ENCODE data around the gene DDX27.

Gene DDX27

DNA sequence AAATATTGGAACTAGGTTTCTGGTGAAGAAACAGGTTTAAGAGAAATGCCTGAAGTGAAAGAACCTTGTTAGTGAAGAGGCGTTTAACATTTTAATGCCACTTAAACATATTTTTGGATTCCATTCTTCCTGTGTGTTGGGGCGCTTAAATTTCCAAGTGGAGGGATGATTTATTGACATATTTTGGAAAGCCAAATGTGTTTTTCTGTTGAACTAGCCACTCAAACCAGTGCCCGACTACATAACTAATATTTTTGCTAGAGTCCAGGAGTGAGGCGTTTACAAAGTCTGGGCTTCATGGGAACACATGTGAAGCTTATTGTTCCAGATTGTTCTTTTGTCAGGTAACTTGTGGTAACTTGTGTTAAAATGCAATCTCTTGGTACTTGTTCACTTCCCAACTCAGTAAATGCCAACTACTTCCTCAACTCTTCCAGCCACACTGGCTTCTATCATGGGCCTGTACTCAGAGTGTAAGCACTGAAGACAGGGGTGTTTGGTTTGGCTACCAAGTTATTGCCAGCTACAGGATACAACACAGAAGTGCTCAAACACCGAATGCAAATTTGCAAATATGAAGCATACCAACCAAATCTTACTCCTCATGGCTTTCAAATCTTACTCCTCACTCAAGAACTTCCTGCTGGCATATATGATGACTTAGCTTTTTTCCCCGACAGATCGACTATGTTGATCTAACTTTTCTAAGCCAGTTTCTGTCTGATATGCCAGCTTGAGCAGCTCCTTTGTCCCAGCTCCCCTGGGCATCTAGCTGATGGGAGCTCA, 60.7 kb downstream of the DDX27 start:
- no peak for DNase-seq

DNA sequence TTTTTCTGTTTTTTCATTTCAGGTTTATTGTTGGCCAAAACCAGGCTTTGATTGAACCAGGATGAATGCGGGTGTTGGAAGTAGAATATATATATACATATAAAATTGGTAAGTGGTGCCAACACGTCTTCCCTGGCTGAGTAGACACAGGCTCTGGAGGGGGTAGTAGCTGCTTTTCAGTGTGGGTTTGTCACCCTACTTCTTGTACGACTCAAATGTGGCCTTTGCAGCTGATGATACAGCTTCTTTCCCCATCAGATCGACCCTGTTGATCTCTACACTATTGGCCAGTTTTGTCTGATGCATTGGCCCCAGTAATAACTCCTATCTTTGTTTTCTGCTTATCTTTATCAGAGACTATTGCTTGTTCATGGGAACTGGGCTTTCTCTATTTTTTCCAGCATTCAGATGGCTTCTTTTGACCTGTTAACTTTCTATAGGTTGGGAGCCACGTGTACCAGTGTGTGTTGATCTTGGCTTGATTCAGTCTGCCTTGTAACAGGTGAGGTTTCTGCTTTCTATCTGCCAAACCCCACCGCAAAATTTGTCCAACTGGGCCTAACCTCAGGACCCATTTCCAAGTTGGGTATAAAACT, 61.3 kb downstream of the DDX27 start:
- DNase-seq = no peak

DNA sequence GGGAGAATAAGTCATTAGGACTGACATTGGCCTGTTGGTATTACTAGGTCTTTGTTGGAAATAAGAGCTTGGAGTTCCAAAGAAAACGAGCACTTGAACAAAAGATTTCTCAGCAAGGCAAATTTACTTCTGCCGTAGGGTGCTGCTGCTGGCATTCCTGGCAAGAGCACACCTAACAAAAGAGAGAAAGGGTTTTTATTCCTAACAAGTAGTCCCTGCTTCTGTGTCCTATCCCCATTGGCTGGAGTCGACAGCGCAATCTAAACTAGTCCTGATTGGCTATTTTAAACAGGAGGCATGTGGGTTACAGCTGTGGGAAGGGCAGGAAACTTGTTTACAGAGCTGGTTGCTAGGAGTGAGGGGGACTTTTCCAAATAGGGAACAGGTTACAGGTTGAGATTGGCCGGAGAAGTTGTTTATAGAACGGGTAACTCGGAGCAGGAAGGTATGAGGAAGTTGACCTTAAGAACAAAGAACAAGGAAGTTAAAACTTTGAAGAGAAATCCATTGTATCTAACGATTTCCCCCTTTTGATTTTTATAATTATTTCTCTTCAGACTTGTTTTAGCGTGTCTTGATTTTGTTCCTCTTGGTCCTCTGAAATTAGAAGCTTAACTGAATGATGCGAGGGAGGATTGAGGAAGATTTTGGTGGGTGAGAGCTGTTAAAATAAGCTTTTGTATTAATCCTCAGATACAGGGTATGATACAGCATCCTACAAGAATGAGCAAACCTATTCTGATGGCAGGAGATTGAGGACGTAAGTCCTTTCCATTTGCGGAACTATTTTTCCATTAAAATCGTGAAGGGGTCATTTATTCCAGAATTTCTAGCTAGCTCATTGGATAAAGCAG, 62.1 kb downstream of the DDX27 start:
- DNase-seq = no peak

DNA sequence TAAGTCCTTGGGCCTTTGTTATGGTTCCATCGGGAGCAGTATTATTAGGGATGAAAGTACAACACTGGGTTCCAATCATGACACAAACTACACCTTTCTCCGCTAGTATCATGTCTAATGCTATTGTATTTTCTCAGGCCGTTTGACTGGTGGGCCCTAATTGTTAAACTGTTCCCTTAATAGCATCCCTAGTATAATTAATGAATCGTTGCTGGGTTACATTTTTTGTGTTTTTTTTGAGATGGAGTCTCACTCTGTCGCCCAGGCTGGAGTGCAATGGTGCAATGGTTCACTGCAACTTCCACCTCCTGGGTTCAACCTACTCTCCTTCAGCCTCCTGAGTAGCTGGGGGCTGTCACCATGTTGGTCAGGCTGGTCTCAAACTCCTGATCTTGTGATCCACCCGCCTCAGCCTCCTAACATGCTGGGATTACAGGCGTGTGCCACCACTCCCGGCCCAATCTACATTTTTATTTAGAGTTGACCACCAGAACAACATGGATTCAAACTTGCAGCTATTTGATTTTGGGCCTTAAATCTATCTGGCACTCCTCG, 62.8 kb downstream of the DDX27 start:
- no peak for DNase-seq

DNA sequence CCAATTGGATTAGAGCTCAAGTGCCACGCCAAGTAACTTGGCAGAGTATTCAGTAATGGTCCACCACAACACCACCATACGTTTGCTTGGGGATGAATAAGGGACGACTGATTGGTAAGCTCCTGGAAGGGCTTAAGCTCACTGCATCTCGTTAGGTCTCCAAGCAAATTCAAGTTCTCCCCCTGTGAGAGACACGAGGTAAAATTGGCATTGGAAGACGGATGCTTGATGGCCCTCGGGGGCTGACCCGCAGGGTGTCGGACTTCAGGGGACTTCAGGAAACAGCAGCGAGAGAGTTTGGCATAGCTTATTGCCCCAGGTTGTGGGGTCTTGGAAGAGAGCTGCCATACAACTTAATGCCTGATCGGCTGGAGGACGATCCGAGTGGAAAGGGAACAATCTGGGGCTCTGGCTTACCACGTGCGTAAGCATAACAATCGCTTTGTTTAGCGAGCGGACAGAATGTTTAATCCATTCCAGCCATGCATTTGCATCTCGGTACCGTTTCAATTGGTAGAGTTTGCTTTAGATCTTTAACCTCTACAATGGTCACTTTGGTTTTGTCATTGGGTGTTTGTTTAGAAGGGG, 63.5 kb downstream of the DDX27 start:
- DNase-seq = no peak

DNA sequence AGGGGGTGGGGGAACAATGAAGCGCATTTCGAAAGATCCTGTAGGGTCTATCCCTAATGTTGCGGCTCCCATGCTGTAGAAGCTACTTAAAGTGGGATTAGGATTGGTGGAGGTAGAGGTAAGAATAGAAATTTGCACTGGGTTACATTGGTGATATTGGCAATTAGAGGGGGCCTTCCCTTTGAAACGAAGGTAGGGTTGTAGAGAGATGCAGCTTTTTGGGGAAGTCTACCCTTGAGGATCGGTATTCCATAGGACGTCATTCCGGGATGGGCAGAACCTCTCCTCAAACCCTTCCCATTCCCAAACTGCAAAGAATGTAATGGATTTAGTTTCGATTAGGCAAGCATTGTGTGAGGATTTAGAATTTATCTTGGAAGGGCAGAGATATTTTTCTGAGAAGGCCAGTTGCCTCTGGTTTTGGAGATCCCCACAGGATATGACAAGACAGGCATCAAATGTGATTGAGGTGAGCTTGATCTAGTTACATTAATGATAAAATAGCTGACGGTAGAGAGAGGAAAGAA, 64.0 kb downstream of the DDX27 start:
- DNase-seq = no peak

DNA sequence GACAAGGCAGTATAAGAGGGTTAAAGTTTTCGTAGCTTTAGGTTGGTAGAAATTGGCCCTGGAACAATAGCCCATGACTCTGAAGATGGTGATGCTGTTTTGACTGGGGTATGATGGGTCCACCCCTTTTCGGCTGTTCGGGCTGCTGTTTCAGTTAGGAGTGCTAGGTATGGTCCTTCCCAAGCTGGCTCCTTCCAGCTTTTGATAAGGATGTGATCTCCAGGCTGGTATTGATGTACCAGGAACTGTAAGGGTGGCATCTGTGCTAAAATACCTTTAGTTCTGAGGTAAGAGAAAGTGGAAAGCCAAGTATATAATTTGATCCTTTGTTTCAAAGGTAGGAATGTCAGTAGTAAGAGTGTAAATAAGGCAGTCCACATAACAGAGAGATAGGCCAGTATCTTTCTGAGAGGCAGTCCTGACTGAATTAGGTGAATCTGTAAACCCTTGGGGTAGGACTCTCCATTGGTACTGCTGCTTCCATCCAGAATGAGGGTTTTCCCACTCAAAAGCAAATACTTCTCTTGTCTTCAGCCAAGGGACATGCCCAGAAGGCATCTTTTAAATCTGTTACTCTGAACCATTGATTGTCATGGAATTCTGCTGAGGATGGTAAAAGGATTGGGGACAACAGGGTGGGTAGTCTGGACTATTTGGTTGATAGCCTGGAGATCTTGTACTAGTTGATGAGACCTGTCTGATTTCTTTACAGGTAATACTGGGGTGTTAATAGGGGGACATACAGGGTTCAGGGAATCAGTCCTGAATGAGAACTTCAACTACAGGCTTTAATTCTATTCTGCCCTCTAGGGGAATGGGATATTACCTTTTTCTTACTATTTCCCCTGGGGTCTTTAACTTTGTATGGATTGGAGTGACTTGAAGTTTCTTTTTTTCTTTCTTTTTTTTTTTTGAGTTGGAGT, 64.7 kb downstream of the DDX27 start:
- no peak for DNase-seq

DNA sequence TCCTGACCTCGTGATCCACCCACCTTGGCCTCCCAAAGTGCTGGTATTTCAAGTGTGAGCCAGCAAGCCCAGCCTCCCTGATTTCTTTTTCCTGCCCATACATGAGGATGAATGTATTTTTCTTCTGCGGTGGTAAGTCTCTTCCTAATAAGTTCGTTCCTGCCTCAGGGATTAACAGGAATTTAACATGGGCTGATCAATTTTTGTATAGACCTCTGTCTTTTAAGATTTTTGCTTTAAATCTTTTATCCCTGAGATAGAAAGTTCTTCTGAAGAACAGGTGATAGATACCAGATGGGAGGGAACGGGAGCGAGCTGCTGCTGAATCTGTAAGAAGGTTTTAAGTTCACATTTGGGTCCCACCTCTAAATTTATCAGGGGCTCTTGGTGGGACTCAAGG, 65.6 kb downstream of the DDX27 start:
- no peak for DNase-seq

DNA sequence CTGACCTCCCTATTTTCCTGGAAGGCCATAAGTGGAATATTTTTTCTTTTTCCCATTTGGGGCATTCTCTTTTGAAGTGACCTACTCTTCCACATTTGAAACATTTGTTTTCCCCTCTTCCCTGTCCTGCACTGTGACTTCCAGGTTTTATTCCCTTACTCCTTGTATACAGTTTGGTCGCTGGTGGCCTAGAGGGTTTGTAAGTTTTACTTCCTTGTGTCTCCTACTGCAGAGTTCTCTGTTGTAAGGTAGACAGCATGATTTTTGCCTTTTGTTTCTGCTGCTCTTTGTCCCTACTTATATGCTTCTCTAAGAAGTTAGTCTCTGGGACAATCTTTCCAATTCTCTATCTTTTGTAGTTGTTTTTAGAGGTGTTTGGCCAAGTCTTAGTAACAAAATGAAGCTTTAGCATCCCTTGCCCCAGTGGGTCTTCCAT, 66.0 kb downstream of the DDX27 start:
- no peak for DNase-seq

DNA sequence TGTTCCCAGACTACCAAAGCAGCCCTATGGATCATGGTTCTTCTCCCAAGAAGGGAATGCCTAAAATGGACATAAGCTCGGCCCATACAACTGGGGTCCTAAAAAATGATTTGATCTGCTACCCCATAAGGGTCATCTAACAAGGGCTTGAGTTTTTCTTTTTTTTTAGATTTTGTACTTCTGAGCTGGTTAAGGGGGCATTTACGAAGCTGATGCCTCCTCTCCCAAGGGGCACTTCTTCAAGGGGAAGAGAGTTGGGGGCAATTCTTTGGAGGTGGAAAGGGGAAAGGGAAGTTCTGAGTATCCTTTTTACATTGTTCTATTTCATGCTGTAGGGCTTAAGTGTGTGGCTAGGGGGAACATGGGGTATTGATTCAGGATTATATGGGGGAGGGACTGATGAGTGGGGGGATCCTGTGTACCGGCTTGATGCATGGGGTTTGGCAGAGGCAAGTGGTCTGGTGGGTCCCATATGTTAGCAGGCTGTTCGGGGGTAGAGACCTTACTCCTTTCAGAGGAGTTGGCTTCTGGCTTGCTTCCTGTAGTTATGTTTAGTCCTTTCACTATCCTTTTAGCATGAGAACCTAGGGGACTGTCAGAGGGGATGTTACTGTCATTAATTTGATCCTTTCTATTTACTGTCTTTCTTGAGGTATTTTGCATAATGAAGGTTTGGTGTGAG, 66.7 kb downstream of the DDX27 start:
- DNase-seq = no peak

DNA sequence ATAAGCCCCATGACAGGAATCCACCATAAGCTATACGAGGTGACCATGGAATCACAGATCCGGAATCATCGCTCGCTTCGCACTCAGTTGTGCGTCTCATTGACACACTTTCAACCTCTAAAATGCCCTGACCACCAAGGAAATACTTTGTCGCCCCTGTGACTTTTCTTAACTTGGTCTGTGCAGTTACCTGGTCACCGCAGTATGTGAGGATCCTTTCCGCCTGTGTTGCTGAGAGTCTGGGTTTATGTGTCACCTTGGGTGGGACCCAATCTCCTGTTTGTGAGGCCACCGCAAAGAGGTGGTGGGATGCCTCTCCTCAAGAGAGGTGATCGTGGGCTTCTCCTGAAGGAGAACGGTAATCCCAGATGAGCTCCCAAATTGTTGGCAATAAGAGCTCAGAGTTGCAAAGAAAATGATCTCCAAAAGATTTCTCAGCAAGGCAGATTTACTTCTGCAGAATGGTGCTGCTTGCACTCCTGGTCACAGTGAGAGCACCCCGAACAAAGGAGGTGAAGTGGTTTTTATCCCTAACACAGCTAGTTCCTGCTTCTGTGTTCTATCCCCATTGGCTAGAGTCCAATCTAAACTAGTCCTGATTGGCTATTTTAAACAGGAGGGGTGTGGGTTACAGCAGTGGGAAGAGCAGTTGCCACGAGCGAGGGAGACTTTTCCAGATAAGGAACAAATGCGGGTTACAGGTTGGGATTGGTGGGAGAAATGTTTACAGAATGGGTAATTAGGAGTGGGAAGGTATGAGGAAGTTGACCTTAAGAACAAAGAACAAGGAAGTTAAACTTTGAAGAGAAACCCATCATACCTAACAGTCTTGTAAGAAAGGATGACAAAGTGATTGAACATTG, 67.7 kb downstream of the DDX27 start:
- DNase-seq = no peak

DNA sequence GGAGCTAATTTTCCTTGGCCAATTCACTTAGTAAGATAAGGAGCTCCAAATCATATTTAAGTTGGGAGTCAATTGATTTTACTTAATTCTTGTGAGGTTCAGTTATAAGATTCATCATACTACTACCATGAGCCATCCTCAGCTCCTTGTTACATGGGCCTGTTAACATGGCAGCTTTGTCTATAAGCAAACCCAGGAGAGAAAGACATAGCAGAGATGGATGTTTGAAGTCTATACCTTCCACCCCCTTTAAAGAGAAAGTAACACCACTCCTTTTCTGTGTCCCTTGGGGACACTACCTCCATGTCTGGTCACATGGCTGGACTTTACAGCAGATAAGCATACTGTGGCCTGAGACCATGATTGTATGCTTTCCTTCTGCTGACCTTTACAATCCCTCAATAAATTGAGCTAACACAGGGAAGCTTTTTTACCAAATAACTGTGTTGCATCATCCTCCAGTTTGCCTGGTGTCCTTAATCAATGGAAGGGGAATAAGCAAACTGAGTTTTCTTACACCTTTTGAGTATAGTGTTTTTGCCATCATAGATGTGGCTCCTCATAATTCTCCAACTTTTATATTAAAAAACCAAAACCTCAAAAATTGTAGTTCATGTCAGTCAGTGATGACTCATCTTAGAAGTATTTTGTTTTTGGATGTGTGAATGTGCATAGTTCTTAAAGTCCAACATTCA, 68.5 kb downstream of the DDX27 start:
- no peak for DNase-seq

DNA sequence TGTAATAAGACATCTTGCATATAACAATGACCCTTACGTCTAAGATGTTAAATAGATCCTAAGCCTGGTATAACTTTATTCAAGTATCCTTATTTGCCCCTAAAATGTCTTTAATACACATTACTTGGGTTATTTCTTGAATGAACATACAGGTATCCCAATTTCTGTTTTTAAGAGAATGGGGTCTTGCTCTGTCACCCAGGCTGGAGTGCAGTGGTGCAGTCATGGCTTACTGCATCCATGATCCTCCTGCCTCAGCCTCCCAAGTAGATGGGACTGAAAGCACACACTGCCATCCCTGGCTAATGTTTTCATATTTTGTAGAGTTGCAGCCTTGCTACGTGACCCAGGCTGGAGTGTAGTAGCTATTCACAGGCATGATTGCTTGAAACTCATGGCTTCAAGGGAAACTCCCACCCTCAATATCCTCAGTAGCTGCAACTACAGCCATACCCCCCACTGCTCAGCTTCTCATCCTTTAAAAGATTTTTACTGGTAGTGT, 69.1 kb downstream of the DDX27 start:
- no peak for DNase-seq

DNA sequence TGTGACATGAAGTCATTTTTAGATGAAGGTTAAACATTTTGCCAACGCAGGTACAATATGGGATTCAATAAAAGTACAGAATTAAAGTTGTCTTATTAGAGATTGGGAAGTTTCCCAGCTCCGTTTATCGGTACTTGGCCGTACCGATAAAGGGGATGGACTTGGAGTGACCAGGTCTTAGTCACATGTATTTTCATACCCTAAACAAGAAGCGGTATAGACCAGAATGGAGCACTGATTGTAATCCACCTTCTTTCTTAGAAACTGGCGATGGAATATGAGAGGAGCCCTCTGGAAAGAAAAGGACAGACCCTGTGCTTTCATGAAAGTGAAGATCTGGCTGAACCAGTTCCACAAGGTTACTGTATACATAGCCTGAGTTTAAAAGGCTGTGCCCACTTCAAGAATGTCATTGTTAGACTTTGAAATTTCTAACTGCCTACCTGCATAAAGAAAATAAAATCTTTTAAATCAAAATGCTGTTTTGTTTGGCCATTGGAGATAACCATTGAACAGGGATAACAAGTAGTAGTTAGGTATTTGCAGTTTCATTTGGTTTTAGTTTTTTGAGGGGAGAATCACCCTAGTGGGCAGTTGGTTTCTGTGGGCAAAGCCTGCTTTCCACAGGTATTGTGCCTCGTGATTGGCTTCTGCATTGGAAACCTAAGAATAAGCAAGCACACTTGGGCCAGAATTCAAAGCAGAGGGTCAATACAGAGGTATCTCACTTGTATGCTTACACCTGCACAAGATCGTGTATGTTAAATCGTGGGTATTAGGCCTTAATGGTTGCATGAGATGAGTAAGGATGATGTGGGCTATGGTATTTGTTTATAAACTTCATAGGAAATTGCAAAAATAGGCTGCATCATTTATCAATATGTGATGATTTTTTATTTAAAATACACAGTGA, 69.8 kb downstream of the DDX27 start:
- no peak for DNase-seq

DNA sequence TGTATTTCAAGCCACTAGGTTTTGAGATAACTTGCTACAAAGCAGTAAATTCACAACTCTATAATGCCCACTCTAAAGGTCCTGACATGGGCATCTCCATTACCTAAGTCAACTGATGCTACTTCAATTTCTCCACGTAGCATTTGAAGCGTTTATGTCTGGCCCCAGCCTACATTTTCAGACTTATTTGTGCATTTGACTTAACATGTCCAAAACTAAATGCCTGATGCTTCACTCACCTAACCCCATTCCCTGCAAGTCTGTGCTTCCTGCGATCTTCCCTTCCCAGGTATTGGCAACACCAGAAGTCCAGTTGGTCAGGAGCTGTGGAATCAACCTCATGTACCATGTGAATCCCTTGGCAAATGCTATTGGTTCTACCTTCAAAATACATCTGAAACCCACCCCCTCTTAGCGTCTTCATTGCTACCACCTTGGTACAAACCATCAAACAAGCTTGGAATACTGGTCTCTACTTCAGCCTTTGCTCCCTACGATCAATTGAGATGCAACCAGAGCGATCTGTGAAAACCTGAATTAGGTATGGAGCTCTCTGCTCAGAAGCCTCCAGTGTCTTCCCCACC, 71.5 kb downstream of the DDX27 start:
- DNase-seq = no peak

DNA sequence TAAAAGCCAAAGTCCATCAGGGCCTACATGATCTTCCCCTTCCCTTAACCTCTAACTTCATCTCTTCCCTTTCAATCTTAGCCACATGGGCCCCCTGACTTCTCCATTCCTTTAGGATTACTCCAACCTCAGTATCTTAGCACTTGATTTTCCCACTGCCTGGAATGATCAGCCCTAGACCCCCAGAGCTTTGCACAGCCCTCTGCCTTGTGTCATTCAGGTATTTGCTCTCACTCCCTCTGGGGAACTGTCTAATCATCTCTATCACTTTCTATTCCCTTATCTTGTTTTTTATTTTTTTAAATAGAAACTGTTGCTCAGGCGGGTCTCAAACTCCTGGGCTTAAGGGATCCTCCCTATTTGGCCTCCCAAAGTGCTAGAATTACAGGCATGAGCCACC, 72.0 kb downstream of the DDX27 start:
- no peak for DNase-seq

DNA sequence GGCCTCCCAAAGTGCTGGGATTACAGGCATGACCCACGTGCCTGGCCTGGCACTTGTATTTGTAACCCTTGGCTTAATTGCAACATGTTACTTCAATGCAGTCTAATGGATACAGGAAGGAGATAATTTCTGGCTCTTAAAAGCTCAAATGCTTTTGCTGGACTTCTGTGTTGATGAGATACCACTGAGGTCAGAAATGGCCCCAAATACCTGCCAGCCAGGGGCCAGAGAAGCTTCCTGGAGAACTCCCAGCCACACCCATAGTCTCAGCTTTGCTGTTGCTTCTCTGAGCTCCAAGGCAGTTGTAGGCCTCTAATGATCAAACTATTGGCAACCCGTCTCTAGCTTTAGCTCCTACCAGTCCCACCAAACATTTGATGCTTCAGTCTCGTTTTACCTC, 72.8 kb downstream of the DDX27 start:
- DNase-seq = no peak

DNA sequence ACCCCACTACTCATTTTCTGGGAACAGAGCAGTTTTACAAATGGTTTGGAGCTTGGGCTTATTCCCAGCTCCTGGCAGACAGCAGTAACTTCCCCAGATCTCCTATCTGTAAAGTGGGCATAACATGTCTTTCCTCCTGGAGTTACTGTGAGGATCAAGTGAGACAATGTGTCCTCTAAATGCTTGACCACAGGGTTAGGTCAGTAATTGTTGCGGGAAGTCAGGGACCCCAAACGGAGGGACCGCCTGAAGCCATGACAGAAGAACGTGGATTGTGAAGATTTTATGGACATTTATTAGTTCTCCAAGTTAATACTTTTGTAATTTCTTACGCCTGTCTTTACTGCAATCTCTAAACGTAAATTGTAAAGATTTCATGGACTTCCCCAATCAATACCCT, 73.9 kb downstream of the DDX27 start:
- no peak for DNase-seq

All from 8988T (cell line).